OCI-LY1 (cell line): ENCODE results near the gene DYNC1LI1.

Source experiments
- EZH2 ChIP-seq: fragments of 200-600 bp; sonication (generic), shearing (Covaris generic); IDR thresholded peaks from 2 replicates; pipeline ENCODE4 v1.8.0; 2017; ENCODE audit warnings: borderline replicate concordance, mixed run types, mild to moderate bottlenecking, antibody characterized with exemption, low read length, moderate library complexity, mixed read lengths
- TF ChIP-seq, protein P1 (sequence below): fragments of 200-600 bp; sonication (generic), shearing (Covaris generic); IDR thresholded peaks from 2 replicates; pipeline ENCODE4 v1.5.1; 2017; ENCODE audit warnings: mild to moderate bottlenecking, antibody characterized with exemption, low read length, moderate library complexity, mixed read lengths

DNA sequence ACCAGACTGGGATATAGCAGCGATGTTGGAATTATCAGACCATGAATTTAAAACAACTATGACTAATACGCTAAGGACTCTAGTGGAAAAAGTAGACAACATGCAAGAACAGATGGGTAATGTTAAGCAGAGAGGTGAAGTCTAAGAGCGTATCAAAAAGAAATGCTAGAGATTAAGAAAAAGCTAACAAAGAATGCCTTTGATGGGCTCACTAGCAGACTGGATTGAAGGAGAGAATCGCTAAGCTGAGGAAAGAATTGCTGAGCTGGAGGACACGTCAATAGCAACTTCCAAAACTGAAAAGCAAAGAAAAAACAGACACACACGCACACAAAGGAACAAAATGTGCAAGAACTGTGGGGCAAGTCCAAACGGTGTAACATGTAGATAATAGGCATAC, 48.0 kb downstream of the DYNC1LI1 start:
- TF ChIP-seq, protein P1, sequence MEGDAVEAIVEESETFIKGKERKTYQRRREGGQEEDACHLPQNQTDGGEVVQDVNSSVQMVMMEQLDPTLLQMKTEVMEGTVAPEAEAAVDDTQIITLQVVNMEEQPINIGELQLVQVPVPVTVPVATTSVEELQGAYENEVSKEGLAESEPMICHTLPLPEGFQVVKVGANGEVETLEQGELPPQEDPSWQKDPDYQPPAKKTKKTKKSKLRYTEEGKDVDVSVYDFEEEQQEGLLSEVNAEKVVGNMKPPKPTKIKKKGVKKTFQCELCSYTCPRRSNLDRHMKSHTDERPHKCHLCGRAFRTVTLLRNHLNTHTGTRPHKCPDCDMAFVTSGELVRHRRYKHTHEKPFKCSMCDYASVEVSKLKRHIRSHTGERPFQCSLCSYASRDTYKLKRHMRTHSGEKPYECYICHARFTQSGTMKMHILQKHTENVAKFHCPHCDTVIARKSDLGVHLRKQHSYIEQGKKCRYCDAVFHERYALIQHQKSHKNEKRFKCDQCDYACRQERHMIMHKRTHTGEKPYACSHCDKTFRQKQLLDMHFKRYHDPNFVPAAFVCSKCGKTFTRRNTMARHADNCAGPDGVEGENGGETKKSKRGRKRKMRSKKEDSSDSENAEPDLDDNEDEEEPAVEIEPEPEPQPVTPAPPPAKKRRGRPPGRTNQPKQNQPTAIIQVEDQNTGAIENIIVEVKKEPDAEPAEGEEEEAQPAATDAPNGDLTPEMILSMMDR: no peak
- TF ChIP-seq EZH2: no peak
